GM18505 (cell line): ENCODE measurements around the gene SATB2.

Source experiments
- ATAC-seq: cut with Tn5 transposase; IDR thresholded peaks from one replicate; pipeline ENCODE4 v1.9.1; 2021; ENCODE audit not compliant: unreplicated experiment
- POLR2A ChIP-seq: IDR thresholded peaks from 4 replicates; pipeline ENCODE4 v1.6.1; 2011; ENCODE audit warnings: borderline replicate concordance; ENCODE audit not compliant: insufficient read depth, insufficient read length; ENCODE audit errors: extremely low read depth

SATB2 gene

DNA sequence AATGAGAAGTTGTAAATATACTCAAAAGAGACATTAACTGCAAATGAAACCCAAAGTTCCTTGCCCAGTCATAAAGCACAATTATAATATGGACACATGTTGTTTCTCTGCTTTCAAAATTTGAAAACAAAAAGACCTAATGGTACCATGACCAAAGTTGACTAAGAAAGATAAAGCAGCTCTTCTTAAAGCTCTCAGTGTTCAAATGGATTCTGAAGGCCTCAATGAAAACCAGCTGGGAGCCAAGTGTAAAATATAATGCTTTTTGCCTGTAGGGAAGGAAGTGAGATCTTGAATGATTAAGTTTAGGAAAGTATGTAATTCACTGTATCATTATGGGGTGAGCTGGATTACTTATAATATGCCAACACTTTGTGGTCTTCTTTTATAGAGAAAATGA is 178.6 kb downstream of the SATB2 start:
- no peak for ATAC-seq

DNA sequence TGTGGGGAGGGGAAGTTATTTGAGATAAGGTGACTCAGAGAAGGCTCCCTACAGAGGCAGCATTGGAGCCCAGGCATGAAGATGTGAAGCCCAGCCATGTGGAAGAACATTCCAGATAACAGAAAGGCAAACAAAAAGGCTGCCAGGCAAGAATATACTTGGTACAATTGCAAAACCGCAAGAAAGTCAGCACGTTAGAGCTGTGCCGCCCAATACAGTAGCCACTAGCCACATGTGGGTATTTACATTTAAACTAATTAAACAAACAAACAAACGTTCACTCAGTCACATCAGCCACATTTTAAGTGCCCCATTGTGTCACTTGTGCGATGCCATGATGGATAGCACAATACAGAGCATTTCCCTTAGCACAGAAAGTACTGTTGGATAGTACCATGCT is 179.6 kb downstream of the SATB2 start:
- no peak for ATAC-seq
- TF ChIP-seq POLR2A, result no peak

More for the DNA sequence above, 178.6 kb downstream of the SATB2 start:
- no peak for TF ChIP-seq POLR2A

DNA sequence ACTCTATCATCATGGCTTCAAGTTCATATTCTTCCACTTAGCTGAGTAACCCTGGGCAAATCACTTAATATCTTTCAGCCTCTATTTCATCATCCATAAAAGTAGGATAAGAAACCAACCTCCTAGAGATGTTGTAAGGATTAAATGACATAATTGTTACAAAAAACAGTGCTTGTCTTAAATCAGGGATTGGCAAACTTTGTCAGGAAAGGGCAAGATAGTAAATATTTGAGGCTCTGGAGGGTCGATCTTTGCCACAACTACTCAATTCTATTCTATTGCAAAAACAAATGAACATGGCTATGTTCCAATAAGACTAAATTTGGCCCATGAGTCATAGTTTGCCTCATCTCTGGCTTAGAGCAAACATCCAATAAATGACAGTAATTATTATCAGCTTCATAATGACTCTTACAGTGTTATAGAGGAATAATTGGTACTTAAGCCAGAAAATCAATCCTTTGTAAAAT is 184.7 kb downstream of the SATB2 start:
- no peak for ATAC-seq
- no peak for TF ChIP-seq POLR2A

- TF ChIP-seq POLR2A, result no peak
- no peak for ATAC-seq
Measured at GRCh38 chr2:199261936-199262335, 195.8 kb downstream of the SATB2 start.

DNA sequence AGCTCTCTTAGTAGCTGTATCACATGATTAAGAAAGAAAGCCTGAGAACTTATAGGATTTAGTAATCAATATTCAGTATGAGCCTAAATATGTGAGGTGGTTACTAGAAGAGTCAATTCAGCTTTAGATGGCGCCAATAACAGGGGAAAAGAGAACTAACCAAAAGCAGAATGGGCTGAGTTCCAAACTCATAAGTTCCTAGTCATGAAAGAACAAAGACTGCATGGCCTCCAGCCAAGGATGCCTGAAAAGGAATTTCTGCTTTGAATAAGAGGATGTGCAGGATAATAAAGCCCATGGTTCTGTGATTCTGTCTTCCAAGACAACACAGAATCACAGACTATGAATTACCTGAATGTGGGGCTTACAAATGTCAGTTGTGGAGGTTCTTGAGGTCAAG is 196.5 kb downstream of the SATB2 start:
- ATAC-seq, result no peak

DNA sequence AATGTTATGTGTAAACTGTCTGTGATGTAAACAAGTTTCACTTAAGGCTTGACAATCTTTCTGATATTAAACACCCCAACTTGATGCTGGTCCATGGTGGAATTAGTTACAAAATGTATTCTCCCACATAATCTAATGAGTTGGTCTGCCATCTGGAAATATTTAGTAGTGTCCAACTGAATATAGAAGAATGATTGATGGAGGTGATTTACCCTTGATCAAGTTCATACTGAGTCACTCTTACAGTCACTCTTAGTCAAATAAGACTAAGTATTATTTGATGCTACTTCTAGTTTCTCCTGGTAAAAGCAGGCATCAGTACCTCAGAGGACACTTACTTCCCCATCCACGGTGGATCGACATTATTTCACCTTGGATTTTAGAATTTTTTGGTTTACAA is 198.1 kb downstream of the SATB2 start:
- TF ChIP-seq POLR2A, result no peak
- no peak for ATAC-seq

More for the DNA sequence above, 196.5 kb downstream of the SATB2 start:
- TF ChIP-seq POLR2A, result no peak

DNA sequence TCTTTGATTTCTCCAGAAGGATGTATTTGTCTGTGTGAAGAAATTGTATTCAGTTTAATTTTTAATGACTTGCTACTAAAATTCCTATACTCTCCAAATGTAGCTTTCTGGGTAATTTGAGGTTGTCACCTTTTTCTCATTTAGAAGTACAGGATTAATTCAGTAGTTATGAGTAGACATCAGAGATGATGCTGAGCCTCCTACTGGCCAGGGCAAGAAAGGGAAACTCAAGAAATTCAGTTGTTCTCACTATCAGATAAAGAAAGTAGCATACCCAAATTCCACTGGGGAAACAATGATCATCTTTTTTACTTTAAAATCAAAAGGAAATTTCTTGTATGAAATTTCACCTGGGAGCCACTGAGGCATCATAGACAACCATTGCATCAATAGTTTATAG is 199.4 kb downstream of the SATB2 start:
- ATAC-seq, result no peak

DNA sequence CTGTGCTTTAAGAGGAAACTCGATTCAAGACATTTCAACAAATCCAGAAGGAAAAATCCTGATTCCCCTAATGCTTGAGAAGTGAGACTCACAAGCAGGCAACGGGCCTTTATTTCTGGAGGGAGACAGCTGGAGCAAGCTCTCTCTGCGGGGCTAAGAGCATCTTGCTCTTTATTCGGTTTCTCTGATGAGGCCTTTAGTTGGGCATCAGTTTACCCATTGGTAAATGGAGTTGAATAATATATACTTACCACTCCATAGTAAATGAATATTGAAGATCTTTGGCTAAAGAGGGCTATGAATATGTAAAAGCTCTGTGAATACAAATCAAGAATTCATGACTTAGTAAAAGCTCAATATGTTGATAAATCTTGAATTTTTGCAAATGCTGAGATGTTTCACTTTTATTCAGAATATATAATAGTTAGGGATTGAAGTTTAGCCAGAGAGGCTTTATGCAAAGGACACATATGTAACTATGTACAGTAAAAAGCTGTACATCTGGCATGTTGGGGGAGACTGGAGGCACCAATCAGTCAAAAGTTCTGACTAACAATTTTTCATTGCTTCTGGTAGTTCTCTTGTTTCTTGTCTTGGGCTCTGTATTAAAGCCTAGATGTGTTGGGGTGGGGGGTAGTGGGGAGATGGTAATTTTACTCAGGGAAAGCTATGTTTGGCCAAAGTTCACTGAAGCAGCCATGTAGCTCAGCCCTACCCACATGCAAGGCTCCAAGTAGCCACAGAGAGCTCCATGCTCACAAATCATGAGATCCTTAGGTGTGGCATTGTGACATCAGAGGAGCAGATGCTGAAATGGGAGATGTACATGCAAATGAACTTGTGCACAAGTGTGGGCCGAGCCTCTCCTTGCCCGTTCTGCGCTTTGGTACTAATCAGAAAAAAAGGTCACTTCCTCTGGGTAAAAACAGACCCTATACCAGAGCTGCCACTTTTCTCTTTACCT is 200.2 kb downstream of the SATB2 start:
- ATAC-seq, result no peak
- TF ChIP-seq POLR2A, result no peak

More for the DNA sequence above, 199.4 kb downstream of the SATB2 start:
- no peak for TF ChIP-seq POLR2A

GRCh38 chr2:199230091-199230490 is 227.6 kb downstream of the SATB2 start:
- TF ChIP-seq POLR2A, result no peak
- no peak for ATAC-seq

- TF ChIP-seq POLR2A, result no peak
- ATAC-seq, result peak; percentile 62
Measured at GRCh38 chr2:199228887-199229819, 228.6 kb downstream of the SATB2 start.

DNA sequence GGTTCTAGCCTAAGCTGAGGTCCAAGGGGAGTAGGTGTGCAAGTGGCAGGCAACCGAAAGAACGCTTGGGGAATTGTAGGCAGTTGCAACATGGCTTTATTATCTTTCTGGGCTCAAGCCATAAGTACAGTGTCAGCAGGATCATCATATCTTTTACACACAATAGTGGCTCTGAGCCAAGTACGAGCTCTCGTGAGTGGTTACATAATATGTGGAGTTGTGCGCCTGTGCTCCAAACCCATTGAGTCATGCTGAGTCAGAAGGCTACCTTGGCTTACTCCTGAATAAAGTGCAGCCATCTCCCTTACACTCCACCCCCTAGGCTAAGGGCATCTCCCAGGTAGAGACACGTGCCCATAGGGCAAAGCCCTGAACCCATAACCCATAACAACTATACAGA is 233.9 kb downstream of the SATB2 start:
- no peak for TF ChIP-seq POLR2A
- ATAC-seq, result no peak

GRCh38 chr2:199220920-199221319 is 236.8 kb downstream of the SATB2 start:
- no peak for TF ChIP-seq POLR2A
- ATAC-seq, result no peak

DNA sequence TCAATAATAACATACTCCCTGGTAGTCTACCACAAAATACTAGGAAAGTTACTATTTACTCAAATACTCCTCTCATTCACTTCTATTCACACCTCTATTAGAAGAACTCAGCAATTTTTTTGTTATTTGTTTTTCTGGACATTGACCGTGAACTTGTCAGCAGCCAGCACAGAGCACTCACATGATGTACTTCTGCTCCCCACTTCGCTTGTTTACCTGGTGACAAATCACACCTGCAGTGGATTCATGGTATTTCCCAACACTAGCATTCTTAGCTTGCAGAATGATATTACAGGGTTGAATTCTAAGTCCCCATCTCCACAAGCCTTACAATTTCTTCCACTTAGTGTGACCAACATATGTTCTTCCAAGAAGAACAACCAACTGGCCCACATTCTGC is 238.2 kb downstream of the SATB2 start:
- TF ChIP-seq POLR2A, result no peak
- ATAC-seq, result no peak
